GM20431 (cell line): ENCODE measurements around the gene ZNF512B.
"Not testable (repeated sequence)": the region's sequence is repeated elsewhere in the genome, so short reads cannot be mapped to it uniquely, and the experiment has no call there.

Experiments used
- in situ Hi-C: fragments of 300-500 bp; cut with MseI, MboI; formaldehyde crosslinking; loops from one replicate; pipeline ENCODE4 v1.15.0; 2020; ENCODE audit warnings: low sequenced_read_pairs; ENCODE audit not compliant: unreplicated experiment

The ZNF512B gene

GRCh38 chr20:63966172-63966943, 3.4 kb downstream of the ZNF512B start:
- in situ Hi-C loops, result no loop called here

DNA sequence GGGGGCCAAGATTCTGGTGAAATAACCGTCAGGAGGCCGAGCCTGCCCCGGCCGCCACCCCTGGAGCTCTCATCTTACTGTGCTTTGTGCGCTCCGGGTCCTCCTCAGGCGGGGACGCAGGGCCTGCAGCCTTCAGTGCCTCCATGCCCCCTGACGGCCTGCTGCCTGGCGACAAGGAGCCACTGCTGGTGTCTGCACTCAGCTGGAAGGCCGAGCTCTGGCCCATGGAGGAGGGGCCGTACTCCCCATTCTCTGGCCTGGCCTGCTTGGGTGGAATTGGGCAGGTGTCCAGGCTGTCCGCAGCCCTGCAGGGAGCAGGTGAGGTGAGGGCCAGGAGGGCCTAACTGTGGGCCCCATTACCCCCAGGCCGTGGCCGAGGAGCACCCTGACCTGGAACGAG, 5.3 kb downstream of the ZNF512B start:
- in situ Hi-C loops, result no loop called here

GRCh38 chr20:63963784-63964301, 5.9 kb downstream of the ZNF512B start:
- in situ Hi-C loops, result no loop called here

GRCh38 chr20:63963348-63963741, 6.4 kb downstream of the ZNF512B start:
- in situ Hi-C loops, result no loop called here

DNA sequence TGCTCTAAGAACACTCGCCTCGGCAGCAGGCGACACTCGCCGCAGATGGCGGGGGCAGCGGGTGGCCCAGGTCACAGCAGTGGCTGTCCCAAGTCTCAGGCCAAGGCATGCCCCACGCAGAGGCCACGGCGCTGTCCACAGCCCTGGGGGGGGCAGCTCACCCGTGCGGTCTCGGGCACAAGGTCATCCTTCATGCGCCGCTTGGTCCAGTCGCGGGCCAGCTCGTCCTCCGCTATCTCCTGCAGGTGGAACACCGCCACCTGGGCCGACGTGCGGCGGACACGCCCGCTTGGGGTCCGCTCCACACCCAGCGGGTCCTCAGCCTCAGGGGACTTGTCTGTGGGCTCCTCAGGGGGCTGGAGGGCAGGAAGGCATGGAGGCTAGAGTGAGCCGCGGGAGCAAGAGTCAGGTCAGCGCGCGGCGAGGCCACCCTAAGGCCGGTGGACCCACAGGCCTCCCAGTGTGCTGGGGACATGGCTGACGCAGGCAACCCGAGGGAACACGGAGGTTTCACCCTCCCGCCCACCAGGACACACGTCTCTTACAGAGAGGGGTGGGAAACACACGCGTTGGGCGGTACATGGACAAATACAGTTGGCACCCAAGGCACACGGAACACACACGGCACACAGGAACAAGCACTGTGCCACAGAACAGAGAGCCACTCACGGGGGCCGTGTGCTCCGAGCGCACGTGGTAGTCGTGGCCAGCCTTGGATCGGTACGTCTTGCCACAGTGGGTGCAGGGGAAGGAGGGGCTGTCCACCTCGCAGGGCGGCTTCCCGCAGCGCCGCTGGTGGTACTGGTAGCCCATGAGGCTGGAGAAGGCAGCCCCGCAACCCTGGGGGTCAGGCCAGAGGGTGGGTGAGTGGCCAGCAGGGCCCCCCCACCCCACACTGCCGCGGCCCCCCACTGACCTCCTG, 7.0 kb downstream of the ZNF512B start:
- in situ Hi-C loops, result no loop called here

DNA sequence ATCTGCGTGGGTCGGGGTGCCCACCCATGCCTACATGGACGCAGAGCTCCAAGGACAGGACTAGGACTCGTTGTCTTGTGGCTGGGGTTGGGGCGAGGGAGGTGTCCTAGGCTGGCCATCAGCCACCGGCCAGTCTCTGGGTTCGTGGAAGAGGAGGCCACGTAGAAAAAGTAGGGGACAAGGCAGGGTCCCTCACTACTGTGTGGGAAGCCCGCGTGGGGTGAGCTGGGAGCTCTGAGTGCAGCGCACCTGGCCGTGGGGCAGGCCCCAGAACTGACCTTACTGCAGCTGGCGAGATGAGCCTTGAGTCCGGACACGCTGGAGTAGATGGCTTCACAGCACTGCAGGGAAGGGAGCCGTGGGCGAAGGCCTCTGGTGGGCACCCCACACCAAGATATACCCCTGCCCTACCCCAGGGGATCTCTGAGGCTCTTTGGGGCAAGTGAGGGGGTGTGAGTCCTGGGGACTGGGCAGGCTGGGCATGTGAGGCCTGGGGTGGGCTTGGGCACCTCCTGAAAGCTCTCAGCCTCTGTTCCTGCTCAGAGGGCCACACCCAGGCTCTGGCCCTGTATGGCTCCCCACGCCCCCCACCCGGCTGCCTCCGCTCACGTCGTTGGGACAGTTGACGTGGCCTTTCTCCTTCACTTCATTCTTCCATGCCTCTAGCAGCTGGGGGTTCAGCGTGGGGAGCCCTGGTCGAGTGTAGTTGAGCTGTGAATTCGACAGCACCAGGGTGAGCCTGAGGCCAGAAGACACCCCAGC, 7.9 kb downstream of the ZNF512B start:
- in situ Hi-C loops, result no loop called here

DNA sequence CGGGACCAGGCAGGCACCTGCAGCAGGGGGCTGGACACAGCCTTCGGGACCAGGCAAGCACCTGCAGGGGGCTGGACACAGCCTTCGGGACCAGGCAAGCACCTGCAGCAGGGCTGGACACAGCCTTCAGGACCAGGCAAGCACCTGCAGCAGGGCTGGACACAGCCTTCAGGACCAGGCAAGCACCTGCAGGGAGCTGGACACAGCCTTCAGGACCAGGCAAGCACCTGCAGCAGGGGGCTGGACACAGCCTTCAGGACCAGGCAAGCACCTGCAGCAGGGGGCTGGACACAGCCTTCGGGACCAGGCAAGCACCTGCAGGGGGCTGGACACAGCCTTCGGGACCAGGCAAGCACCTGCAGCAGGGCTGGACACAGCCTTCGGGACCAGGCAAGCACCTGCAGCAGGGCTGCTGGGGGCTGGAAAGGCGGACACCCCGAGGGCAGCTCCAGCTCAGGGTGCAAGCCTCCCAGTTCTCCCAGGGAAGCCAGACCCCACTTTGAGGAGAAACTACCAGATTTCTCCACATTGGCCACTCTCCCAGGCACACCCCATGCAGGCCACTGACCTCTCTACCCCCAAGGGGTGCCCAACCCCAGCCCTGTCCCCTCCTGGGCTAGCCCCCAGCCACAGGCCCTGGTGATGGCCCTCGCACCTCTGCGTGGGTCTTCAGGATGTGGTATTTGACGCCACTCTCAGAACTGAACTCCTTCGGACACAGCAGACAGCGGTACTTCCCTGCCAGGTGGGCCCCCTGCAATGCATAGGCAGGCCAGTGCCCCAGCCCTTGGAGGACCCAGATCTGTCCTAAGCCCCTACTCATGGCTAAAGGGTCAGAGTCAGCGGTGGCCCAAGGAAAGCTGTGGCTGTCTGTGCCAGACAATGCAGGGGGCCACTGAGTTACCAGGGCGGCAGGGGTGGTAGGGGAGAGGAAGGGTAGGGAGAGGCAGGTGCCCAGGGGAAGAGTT, 8.8 kb downstream of the ZNF512B start:
- in situ Hi-C loops, result not testable (repeated sequence)

DNA sequence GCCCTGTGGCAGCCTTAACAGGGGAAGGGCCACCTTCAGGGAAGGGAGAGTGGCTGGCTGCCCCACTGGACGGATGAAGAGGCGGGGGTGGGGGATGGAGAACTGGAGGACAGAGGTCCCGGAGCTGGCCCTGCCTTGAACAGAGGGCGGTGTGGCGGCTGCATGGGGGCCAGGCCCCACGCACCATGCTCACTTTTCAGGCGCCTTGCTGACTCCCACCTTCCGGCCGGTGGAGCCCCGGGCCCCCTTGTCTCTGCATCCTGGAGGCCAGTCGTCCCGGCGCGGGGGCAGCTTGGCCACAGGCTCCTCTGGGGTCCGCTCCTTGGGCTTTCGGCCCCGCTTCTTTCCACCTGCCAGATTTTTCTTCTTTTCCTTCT, 10.0 kb downstream of the ZNF512B start:
- in situ Hi-C loops, result no loop called here

- in situ Hi-C loops, result no loop called here
Observed at GRCh38 chr20:63958964-63959698, 10.6 kb downstream of the ZNF512B start.

- in situ Hi-C loops, result no loop called here
Observed at GRCh38 chr20:63958471-63958870, 11.3 kb downstream of the ZNF512B start.

- in situ Hi-C loops, result no loop called here
Observed at GRCh38 chr20:63957690-63958441, 11.9 kb downstream of the ZNF512B start.

- in situ Hi-C loops, result no loop called here
Observed at GRCh38 chr20:63957004-63957689, 12.6 kb downstream of the ZNF512B start.

- in situ Hi-C loops, result no loop called here
Observed at GRCh38 chr20:63956664-63957003, 13.1 kb downstream of the ZNF512B start.

DNA sequence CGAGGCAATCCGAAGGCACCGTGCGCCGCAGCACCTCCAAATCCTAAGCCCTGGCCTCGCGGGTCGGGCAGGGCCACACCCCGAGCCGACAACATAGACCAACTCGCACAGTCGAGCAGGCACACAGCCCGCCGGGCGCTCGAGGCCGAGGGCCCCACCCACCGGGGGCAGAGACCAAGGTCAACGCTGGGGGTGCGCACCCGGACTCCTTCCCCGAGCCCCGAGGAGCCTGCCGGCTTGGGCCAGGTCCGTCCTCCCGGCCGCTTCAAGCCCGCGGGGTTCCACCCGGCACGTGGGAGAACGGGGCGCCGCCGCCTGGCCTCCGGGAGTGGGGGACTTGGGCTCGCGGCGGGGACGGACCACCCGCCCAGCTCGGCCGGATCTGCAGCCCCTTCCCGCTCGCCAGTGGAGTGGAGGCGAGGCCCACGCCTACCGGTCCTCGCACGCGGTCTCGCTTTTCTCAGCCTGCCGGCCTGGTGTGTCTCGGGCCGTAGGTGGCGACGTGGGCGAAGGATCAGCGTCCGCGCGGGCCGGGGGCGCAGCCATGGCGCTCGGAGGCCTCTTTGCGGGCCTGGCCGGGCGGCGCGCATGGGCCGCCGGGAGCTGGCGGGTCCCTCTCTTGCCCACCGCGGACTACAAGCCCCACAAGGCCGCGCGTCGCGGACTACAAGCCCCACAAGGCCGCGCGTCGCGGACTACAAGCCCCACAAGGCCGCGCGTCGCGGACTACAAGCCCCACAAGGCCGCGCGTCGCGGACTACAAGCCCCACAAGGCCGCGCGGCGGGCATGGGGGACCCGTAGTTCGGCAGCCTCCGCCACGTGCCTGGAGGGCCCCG, 13.7 kb downstream of the ZNF512B start, which contains the start of gene UCKL1:
UCKL1 (minus strand) TSS at position 590 of the 837 bp plus-strand sequence; CDS start at position 546, 44 bp downstream.
- in situ Hi-C loops, result no loop called here

GRCh38 chr20:63955281-63955826, 14.4 kb downstream of the ZNF512B start:
- in situ Hi-C loops, result no loop called here

GRCh38 chr20:63953764-63954429, 15.8 kb downstream of the ZNF512B start:
- in situ Hi-C loops, result no loop called here
